NCI-H446 (cell line): ENCODE measurements around the gene MORC4.
"Not testable (repeated sequence)": the region's sequence is repeated elsewhere in the genome, so short reads cannot be mapped to it uniquely, and the experiment has no call there.

Experiments used
- DNase-seq, 2 experiments: peaks; one replicate each; lab custom pipeline; 2025; lab: John Stamatoyannopoulos, UW

MORC4 gene

DNA sequence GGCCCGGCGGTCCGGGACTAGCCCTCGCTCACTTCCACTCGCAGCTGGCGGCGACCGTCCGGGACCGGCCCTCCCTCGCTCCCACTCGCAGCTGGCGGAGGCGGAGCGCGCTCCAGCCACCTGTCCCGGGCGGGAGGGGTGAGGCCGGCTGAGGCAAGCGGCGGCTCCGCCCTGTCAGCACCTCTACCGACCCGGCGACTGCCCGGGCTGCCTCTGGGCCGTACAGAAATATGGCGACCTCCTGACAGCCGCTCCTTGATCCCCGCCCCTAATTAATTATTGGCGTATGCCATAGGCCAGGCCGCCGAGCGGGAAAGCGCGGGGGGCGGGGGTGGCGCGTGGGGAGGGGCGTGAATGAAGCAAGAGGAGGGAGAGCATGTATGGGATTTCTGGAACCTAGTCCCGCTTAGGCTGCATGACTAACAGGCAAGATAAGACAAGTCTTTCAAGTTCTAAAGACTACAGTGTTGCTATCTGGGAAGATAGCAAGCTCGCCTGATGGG is at the start of gene MORC4:
Gene MORC4, minus strand, starts transcription at position 200 of the 503 bp plus-strand sequence. CDS start 243 bp downstream, outside the sequence.
- DNase-seq: peak; percentile 13 to 76

- no peak for DNase-seq
Measured at GRCh38 chrX:107047622-107048021, 47.6 kb upstream of the MORC4 start.

- DNase-seq: no peak
Measured at GRCh38 chrX:107029752-107030151, 29.7 kb upstream of the MORC4 start.

DNA sequence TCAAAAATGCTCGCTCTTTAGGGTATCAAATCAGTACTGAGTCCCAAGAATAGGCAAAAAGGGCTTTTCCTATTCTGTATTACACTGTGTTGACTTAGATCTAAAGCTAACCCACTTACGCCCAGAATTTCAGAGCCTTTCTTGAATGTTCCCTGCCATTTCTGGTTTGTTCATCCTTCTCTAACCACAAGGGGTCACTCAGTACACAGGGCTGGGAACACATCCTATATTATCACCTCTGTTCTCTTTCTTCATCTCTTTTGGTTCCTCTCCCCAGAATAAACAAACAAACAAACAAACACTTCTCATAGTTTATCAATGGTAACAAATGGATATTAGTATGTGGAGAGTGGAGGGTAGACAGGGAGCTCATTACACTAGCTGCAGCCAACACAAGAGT is 25.5 kb upstream of the MORC4 start:
- DNase-seq: peak in 1 of 2 experiments; percentile 20

DNA sequence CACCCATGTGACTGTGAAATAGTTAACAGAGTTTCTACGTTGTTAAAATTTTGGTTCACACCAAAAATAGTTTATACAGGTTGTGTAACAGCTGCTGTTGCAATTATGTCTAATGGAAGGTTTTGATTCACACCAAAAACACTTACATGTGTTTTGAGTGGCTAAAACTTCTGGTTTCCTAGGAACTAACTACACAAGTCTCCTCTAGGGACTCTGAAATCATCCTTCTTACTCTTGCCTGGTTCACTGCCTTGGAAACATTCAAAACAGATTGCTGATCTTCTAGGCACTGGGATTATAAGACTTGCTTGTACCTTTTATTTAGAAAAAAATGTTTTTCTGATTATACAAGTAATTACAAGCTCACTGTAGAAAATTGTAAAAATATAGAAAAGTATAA is 14.9 kb upstream of the MORC4 start:
- no peak for DNase-seq

DNA sequence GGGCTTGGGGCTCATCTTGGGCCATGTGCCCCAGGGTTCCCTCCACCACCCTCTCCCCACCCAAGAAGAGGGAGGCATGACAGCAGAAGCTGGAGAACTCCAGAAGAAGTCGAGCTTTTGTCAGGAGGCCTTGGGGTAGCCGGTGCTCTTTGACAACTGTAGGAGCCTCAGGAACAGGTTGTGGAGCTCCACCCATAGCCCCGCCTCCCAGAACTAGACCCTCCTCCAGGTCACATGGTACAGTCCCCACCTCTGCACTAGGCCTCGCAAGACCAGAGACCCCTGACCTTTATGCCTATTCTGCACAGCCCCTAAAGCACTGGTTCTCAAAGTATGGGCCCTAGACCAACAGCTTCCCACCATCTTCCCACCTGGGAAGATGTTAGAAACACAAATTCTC is 8.0 kb upstream of the MORC4 start:
- no peak for DNase-seq

- peak; percentile 2 to 36 for DNase-seq
Measured at GRCh38 chrX:106999002-106999975, 723 bp downstream of the MORC4 start.

- DNase-seq: no peak
Measured at GRCh38 chrX:106997611-106998010, 2.4 kb downstream of the MORC4 start.

GRCh38 chrX:106995678-106996077 is 4.3 kb downstream of the MORC4 start:
- DNase-seq: no peak

GRCh38 chrX:106987488-106987887 is 12.5 kb downstream of the MORC4 start:
- DNase-seq: no peak

DNA sequence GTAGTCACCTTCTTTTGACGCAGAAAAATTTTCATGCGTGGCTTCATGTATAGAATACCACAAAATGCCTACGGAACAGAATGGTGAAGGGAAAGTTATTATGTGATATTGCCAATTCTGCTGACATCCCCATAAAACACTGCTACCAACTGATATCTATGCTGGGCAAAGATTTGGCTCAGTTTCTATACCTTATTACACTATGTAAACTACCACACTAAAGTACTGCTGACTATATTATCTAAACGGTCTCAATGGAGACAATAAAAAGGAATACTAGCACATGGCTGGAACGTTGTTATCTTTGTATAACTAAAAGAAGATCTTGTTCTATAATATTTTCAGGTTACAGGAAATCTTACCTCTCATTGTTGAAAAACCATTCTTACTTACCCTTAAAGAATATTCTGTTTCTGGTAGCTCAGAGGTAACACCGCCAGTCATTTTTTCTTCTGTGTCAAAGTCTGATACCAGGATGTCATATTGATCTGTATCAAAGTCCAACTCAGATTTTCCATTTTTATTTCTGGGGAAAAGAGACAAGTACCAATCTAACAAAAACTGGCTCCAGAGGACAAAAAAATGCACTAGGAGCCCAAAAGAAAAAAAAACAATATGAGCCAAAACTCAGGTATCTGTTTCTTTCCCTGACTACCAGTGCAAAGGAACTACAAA is 18.9 kb downstream of the MORC4 start:
- no peak for DNase-seq

DNA sequence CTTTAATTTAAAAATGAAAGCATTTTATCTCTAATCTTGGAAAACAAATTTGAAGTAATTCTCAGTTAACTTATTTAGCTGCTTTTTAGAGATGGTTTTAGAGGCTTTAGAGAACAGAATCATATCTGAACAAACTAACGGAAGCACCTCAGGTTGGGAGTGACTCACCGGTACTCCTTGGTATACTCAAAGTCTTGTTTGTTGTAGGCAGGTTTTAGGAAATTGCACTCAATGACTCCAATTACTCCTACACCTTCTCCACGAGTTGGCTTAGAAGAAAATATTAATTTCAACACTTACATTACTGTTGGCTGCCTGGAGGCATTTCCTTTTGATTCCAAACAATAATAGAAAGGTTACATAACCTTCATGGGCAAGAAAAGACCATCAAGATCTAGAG is 23.6 kb downstream of the MORC4 start:
- DNase-seq: no peak

DNA sequence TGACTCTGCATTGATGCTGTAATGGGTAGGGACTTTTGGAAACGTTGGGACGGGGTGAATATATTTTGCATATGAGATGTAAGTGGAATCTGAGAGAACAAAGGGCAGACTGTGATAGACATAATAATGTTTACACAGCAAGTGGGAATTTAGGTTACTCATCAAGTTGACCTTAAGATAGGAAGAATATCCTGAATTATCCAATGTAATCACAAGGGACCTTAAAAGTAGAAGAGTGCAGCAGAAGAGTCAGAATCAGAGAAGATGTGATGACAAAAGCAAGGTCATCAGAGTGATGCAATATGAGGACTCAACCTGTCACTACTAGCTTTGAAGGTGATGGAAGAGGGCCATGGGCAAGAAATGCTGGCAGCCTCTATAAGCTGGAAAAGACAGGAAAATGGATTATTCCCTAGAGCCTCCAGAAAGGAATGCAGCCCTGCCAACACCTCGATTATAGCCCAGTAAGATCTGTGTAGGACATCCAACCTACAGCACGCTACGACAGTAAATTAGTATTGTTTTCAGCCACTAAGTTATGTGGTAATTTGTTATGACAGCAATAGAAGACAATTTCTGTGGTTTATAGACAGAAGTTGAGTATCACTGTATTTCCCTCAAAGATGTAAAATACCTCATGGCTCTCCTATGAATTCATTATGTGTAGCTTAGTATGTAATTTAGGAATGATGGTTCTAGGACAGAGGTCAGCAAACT is 26.4 kb downstream of the MORC4 start:
- no peak for DNase-seq

DNA sequence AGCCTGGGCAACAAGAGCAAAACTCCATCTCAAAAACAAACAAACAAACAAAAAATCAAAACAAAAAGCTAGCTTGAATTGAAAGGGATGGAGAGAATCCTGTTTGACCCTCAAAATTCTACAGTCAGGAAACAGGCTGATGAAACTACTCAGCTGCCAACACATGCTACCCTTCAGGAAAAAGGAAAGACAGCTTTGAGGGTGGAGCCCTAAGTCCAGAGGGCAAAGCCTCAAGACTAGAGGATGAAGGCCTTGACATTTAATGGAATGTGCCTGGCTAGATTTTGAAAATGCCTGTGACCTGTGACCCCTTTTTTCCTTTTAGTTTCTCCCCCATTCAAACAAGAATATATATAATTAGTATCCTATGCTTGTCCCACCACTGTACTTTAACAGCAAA is 27.1 kb downstream of the MORC4 start:
- DNase-seq: no peak

- not testable (repeated sequence) for DNase-seq
Measured at GRCh38 chrX:106966547-106966946, 33.5 kb downstream of the MORC4 start.

DNA sequence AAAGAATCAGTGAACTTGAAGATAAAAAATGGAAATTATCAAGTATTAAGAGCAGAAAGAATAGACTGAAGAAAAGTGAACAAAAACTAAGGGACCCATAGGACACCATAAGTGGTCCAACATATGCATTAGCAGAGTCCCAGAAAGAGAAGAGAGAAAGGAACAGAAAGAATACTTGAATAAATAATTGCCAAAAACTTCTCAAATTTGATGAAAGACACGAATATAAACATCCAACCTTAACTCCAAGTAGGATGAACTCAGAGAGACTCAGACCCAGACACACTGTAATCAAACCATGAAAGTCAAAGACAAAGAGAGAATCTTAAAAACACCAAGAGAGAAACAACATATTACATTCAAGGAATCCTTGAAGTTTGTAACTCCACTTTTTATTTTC is 35.7 kb downstream of the MORC4 start:
- DNase-seq: no peak

DNA sequence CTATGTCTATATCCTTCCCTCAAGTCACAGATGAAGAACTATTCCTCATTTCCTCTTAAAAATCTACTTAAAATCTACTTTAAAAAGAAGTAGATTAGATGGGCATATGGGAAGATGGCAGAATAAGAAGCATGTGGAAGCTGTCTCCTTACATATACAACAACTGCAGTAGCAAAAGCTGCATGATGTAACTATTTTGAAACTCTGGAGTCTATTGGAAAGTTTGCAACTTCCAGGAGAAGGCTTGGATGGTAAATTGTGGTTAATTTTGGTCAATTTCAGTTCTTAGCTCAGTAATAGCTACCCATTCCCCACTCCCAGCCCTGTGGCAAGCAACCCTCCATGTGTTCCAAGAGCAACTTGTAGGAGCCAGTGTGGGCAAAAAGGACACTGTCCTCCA is 36.9 kb downstream of the MORC4 start:
- no peak for DNase-seq

DNA sequence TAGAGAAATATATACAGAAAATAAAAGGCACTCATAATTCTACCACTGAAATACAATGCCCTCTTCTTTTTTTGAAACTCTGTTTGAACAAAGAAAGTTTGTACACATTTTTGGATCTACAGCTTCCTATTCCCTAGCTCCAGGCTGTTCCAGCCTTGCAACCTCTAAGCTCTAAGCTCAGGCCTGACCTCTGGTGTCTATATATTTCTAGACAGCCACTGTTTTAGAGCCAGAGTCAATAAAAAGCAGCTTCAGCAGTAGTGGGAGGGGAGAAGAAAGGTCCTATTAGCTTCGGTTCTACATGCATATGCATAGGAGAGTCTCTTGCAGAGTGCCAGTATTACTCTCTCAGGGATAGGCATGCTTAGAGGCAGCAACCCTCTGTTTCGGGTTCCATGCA is 40.1 kb downstream of the MORC4 start:
- DNase-seq: no peak

- no peak for DNase-seq
Measured at GRCh38 chrX:106957856-106958255, 42.2 kb downstream of the MORC4 start.

GRCh38 chrX:106955004-106955772 is 44.8 kb downstream of the MORC4 start:
- DNase-seq: no peak

- no peak for DNase-seq
Measured at GRCh38 chrX:106954041-106954440, 46.0 kb downstream of the MORC4 start.
